Activated CD8-positive, alpha-beta T cell treated with anti-CD3 and anti-CD28 coated beads, Interleukin-2, amount 10 ng/mL, durations not matched to agents 7 days and 5 days (primary cell): ENCODE measurements around the gene TTC28. TPM values are rescaled to one million over a fixed set of nuclear protein-coding genes. Genes with fewer than 3 reads are reported as not detected.

Experiments used
- ATAC-seq: fragments of 150-1000 bp; cut with Tn5 transposase; one replicate; pipeline ENCODE4 v1.10.0; 2021; ENCODE audit warnings: moderate library complexity
- CTCF ChIA-PET: fragments of 350-600 bp; sonication (Branson Sonifier 250); formaldehyde crosslinking; loops from one replicate; lab custom pipeline; 2021; ENCODE audit warnings: antibody characterized with exemption; lab: Charles Lee
- POLR2A ChIA-PET: fragments of 350-600 bp; sonication (Branson Sonifier 250); formaldehyde crosslinking; loops from one replicate; lab custom pipeline; 2021; ENCODE audit warnings: antibody characterized with exemption; lab: Charles Lee
- DNase-seq: peaks from one replicate; pipeline ENCODE4 v3.0.0-alpha.2; 2020
- H3K27ac Mint-ChIP-seq: one replicate; pipeline ENCODE4 v1.8.0; 2021; ENCODE audit warnings: mild to moderate bottlenecking, mixed read lengths
- H3K27me3 Mint-ChIP-seq: one replicate; pipeline ENCODE4 v1.8.0; 2021; ENCODE audit warnings: low read depth, mixed read lengths
- H3K36me3 Mint-ChIP-seq: one replicate; pipeline ENCODE4 v1.8.0; 2021; ENCODE audit warnings: low read depth, mixed read lengths
- H3K4me1 Mint-ChIP-seq: one replicate; pipeline ENCODE4 v1.8.0; 2021; ENCODE audit warnings: low read depth, mixed read lengths
- H3K4me3 Mint-ChIP-seq: one replicate; pipeline ENCODE4 v1.8.0; 2021; ENCODE audit warnings: mild to moderate bottlenecking, mixed read lengths
- H3K9me3 Mint-ChIP-seq: one replicate; pipeline ENCODE4 v1.8.0; 2022; ENCODE audit warnings: mixed read lengths; ENCODE audit not compliant: insufficient read depth
- total RNA-seq, 2 experiments: library from RNA; stranded (reverse); gene quantifications; one replicate each; pipeline ENCODE4 v1.2.3, GENCODE V29; 2021

Gene TTC28
- total RNA-seq, 2 experiments from 2014 or later: 0.18 to 0.23 TPM

DNA sequence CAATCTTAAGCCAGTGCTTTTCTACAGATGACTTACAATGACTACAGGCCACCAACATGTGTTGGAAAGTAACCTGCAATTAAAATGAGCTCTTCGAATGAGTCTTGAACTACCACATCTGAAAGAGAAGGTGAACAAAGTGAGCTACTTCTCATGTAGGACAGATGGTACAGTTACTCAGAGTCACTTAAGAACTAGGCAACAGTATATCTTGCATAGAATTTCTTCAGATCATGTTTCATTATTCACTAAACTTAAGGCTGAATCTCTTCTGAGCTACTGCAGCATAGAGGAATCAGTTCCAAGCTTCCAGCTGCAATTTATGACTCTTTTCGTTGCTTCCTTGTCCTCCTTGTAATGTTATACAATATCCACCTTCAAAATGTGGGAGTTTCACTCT lies 270.9 kb downstream of the TTC28 start:
- H3K27me3 Mint-ChIP-seq: peaks cover 11% of the 10 kb centered on the region
- POLR2A ChIA-PET: no interaction called here
- no peaks in the 10 kb centered on the region for H3K4me1 Mint-ChIP-seq
- H3K36me3 Mint-ChIP-seq: no peaks in the 10 kb centered on the region
- CTCF ChIA-PET: interaction anchor here (0.6 kb wide), 1 partner anchor 12 kb away, joined by 3 read pairs; no protein-coding TSS in a partner anchor
- no peak for DNase-seq
- H3K27ac Mint-ChIP-seq: no peak overlapping the region
- no peaks in the 10 kb centered on the region for H3K9me3 Mint-ChIP-seq
- no peak overlapping the region for H3K4me3 Mint-ChIP-seq
- no peak for ATAC-seq

DNA sequence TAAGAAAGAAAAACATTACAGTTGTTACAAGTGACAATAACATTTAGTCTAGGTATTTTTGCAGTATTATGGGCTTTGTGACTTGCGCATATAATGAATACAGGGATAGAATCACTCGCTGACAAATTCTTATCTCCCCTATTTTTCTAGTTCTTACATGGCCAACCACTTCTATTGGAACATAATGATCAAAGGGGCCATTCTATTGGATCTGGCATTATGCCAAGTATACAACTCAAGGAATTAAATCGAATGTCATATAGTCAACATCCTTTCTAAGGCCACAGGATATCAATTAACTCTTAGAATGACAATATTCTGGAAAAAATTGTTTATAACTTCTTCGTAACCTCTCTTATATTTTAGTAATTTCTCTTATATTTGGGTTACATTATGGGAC lies 272.0 kb downstream of the TTC28 start:
- CTCF ChIA-PET: no interaction called here
- H3K27ac Mint-ChIP-seq: no peak overlapping the region

DNA sequence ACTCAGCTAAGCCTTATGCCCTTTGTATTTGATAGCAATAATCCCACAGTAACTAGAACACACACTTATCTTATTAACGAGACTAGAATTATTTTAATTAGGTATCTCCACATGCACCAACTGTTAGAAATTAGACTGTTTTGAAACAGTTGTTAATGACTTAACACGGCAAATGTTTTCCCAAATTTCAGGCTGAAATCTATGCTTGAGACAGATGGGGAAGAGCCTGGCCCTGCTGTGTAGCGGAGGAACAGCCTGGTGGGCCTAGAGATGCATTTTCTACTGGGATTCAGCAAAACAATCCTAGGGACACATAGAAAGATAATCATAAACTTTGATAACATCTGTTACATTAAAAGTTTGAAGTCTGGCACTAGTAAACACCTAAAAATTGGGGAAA lies 273.4 kb downstream of the TTC28 start:
- ChIA-PET CTCF (no interaction called here), POLR2A (no interaction called here)
- Mint-ChIP-seq H3K9me3 (no peaks in the 10 kb centered on the region), H3K27ac (no peak overlapping the region), H3K27me3 (peaks cover 4% of the 10 kb centered on the region), H3K36me3 (no peaks in the 10 kb centered on the region), H3K4me3 (no peak overlapping the region), H3K4me1 (no peaks in the 10 kb centered on the region)
- ATAC-seq: no peak
- DNase-seq: no peak

More for the DNA sequence above, 272.0 kb downstream of the TTC28 start:
- H3K27me3 Mint-ChIP-seq: peaks cover 11% of the 10 kb centered on the region
- DNase-seq (no peak), ATAC-seq (no peak)
- no peak overlapping the region for H3K4me3 Mint-ChIP-seq
- no peaks in the 10 kb centered on the region for H3K4me1 Mint-ChIP-seq
- H3K36me3 Mint-ChIP-seq: no peaks in the 10 kb centered on the region
- no peaks in the 10 kb centered on the region for H3K9me3 Mint-ChIP-seq
- POLR2A ChIA-PET: no interaction called here

- Mint-ChIP-seq H3K36me3 (no peaks in the 10 kb centered on the region), H3K4me1 (no peaks in the 10 kb centered on the region), H3K27ac (no peak overlapping the region), H3K4me3 (no peak overlapping the region), H3K9me3 (no peaks in the 10 kb centered on the region), H3K27me3 (peaks cover 2% of the 10 kb centered on the region)
- DNase-seq: no peak
- ChIA-PET CTCF (no interaction called here), POLR2A (no interaction called here)
- no peak for ATAC-seq
These were observed 274.1 kb downstream of the TTC28 start for GRCh38 chr22:28405588-28405987.

DNA sequence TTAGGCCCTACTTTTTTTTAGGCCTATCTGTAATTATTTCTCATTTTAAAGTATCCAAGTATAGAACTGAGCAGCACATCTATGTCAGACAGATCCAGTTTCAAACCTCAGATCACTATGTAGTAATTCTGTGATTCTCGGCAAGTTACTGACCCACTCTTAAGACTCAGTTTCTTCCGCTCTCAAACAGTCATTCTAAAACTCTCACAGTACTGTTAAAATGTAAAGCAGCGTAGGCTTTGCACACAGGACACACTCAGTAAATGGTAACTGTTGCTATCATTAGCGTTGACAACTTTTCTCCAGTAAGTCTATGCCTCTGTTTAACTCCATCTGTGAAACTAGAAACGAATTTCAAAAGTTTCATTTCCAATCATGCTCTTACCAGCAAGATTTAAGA lies 277.1 kb downstream of the TTC28 start:
- CTCF ChIA-PET: no interaction called here
- Mint-ChIP-seq H3K36me3 (no peaks in the 10 kb centered on the region), H3K4me1 (peaks cover 7% of the 10 kb centered on the region), H3K27ac (no peak overlapping the region), H3K9me3 (no peaks in the 10 kb centered on the region), H3K27me3 (no peaks in the 10 kb centered on the region), H3K4me3 (no peak overlapping the region)
- no peak for ATAC-seq
- POLR2A ChIA-PET: no interaction called here
- no peak for DNase-seq

GRCh38 chr22:28402060-28402459 lies 277.6 kb downstream of the TTC28 start:
- Mint-ChIP-seq H3K27ac (no peak overlapping the region), H3K27me3 (no peaks in the 10 kb centered on the region), H3K4me3 (no peak overlapping the region), H3K36me3 (no peaks in the 10 kb centered on the region), H3K4me1 (peaks cover 8% of the 10 kb centered on the region), H3K9me3 (no peaks in the 10 kb centered on the region)
- CTCF ChIA-PET: no interaction called here
- POLR2A ChIA-PET: no interaction called here
- no peak for ATAC-seq
- no peak for DNase-seq

DNA sequence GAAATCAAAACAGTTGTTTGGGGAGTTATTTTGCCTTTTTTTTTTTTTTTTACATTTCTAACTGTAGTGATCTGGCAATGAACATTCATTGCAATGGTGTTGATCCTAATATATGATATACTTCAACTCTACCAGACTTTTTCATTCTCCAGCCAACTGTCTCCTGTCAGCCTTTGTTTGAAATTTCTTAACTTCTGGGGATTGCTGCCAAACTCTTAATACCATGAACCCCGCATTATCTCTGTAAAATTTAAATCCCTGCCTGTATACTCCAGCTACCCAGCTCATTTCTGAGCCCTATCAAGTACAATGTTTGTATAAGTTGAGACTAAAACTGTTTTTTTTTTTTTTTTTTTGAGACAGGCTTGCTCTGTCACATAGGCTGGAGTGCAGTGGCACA lies 280.7 kb downstream of the TTC28 start:
- no peak for ATAC-seq
- Mint-ChIP-seq H3K27me3 (no peaks in the 10 kb centered on the region), H3K27ac (no peak overlapping the region), H3K4me3 (no peak overlapping the region), H3K9me3 (no peaks in the 10 kb centered on the region), H3K36me3 (no peaks in the 10 kb centered on the region), H3K4me1 (peaks cover 23% of the 10 kb centered on the region)
- POLR2A ChIA-PET: no interaction called here
- CTCF ChIA-PET: no interaction called here
- no peak for DNase-seq

DNA sequence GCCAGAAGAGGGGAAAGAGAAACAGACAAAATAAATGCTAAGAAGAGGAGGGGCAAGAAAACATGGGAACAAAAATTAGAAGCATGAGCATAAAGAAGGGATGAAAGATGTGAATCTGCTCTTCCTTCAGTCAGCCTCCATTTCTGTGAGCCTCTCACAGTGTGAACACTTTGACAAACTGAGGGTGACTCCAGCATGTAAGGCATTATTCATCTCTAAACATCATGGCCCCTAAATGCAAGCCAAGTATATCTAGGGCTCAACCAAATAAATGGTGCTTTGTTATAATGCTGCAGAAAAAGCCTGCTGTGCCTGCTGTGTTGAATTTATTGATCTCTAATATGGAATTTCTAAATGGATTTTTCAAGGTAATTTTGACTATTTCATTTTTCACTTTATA lies 281.3 kb downstream of the TTC28 start:
- Mint-ChIP-seq H3K4me1 (peaks cover 23% of the 10 kb centered on the region), H3K27me3 (no peaks in the 10 kb centered on the region), H3K27ac (no peak overlapping the region), H3K36me3 (no peaks in the 10 kb centered on the region), H3K9me3 (no peaks in the 10 kb centered on the region), H3K4me3 (no peak overlapping the region)
- ChIA-PET CTCF (no interaction called here), POLR2A (no interaction called here)
- no peak for ATAC-seq
- DNase-seq: no peak

GRCh38 chr22:28397306-28397705 lies 282.3 kb downstream of the TTC28 start:
- POLR2A ChIA-PET: no interaction called here
- H3K27me3 Mint-ChIP-seq: no peaks in the 10 kb centered on the region
- no peaks in the 10 kb centered on the region for H3K9me3 Mint-ChIP-seq
- no peak overlapping the region for H3K4me3 Mint-ChIP-seq
- no peaks in the 10 kb centered on the region for H3K36me3 Mint-ChIP-seq
- peaks cover 23% of the 10 kb centered on the region for H3K4me1 Mint-ChIP-seq
- DNase-seq: no peak
- no peak for ATAC-seq
- CTCF ChIA-PET: interaction anchor here (1.0 kb wide), 1 partner anchor 12 kb away, joined by 3 read pairs; no protein-coding TSS in a partner anchor
- H3K27ac Mint-ChIP-seq: no peak overlapping the region

DNA sequence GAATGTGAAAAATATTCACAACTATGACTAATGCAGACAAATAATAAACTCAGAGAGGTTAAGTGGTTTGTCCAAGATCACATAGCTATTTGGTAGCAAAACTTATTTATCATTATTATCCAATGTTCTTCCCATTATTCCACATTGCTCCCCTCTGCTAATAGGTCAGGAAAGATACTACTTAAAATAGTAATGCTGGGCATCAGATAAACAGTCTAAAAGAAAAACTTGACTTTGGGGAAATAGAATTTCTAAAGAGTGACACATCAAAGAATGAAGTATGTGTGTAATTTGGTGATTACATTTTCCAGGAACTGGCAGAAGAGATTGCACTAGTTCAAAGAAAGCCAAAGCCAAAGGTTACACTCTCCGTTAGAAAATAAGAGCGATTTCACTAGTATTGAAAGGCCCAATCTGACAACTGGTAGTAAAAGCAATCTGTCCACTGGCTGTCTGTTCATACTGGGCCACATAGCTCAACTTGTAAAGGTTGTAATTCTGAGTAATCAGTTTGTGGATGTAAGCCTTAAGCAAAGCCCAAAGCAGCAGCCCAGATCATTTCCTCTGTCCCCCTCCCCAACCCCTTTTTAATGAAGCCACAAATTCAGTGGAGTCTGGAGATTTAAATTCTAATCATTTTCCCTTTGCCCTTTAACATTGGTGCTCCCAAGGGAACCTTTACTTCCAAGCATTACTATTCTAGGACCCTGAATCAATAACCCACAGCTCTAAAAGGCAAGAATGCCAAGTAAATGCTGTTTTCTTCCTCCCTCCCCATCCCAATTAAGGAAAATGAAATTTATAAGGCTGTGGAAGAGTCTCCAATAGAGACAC lies 283.5 kb downstream of the TTC28 start:
- no peak for DNase-seq
- ChIA-PET POLR2A (no interaction called here), CTCF (interaction anchor here (1.0 kb wide), 1 partner anchor 13 kb away, joined by 3 read pairs; no protein-coding TSS in a partner anchor)
- Mint-ChIP-seq H3K9me3 (peaks cover 4% of the 10 kb centered on the region), H3K27ac (peak overlapping the region; percentile 44), H3K4me1 (peaks cover 23% of the 10 kb centered on the region), H3K27me3 (no peaks in the 10 kb centered on the region), H3K36me3 (no peaks in the 10 kb centered on the region), H3K4me3 (peak overlapping the region; percentile 22)
- ATAC-seq: no peak

DNA sequence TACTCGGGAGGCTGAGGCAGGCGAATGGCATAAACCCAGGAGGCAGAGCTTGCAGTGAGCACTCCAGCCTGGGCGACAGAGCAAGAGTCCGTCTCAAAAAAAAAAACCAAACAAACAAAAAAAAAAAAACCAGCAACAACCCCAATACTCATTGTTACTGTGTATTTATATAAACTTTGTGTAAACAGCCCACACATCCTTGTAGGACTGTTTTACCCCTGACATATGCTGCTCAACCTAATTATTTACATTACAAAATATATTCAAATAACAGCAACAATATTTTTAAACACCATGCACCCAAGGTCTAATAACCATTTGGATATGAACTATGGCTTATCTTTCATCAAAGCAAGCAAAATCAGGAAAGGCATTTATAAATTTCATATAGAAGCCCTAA lies 284.1 kb downstream of the TTC28 start:
- no peaks in the 10 kb centered on the region for H3K27me3 Mint-ChIP-seq
- ATAC-seq (no peak), DNase-seq (no peak)
- H3K36me3 Mint-ChIP-seq: no peaks in the 10 kb centered on the region
- H3K4me3 Mint-ChIP-seq: no peak overlapping the region
- H3K4me1 Mint-ChIP-seq: peaks cover 23% of the 10 kb centered on the region
- H3K9me3 Mint-ChIP-seq: peaks cover 4% of the 10 kb centered on the region
- ChIA-PET POLR2A (no interaction called here), CTCF (no interaction called here)
- no peak overlapping the region for H3K27ac Mint-ChIP-seq

- no peak for DNase-seq
- Mint-ChIP-seq H3K27ac (no peak overlapping the region), H3K27me3 (no peaks in the 10 kb centered on the region), H3K4me1 (peaks cover 23% of the 10 kb centered on the region), H3K36me3 (no peaks in the 10 kb centered on the region), H3K4me3 (no peak overlapping the region), H3K9me3 (peaks cover 4% of the 10 kb centered on the region)
- CTCF ChIA-PET: no interaction called here
- POLR2A ChIA-PET: no interaction called here
- no peak for ATAC-seq
These were observed 285.0 kb downstream of the TTC28 start for GRCh38 chr22:28394513-28395110.
